ENCODE measurements around the gene FBXL4.
A peak's percentile ranks its signal among the peaks of the same experiment; 100 is the strongest.

The FBXL4 gene

GRCh38 chr6:98880486-98880885, 67.3 kb downstream of the FBXL4 start:
- DNase-seq (ENCODE audit: low spot score): no peak

- no peak for DNase-seq (ENCODE audit: low spot score)
Observed at GRCh38 chr6:98877250-98877649, 70.5 kb downstream of the FBXL4 start.

- no peak for DNase-seq (ENCODE audit: low spot score)
Observed at GRCh38 chr6:98875375-98875774, 72.4 kb downstream of the FBXL4 start.

GRCh38 chr6:98871821-98872220, 75.9 kb downstream of the FBXL4 start:
- DNase-seq (ENCODE audit: low spot score): no peak

GRCh38 chr6:98871057-98871456, 76.7 kb downstream of the FBXL4 start:
- no peak for DNase-seq (ENCODE audit: low spot score)

- no peak for DNase-seq (ENCODE audit: low spot score)
Observed at GRCh38 chr6:98864497-98864896, 83.2 kb downstream of the FBXL4 start.

- no peak for DNase-seq (ENCODE audit: low spot score)
Observed at GRCh38 chr6:98848539-98849242, 99.1 kb downstream of the FBXL4 start.

GRCh38 chr6:98847779-98848538, 99.8 kb downstream of the FBXL4 start:
- DNase-seq (ENCODE audit: low spot score): no peak

- no peak for DNase-seq (ENCODE audit: low spot score)
Observed at GRCh38 chr6:98847416-98847778, 100.3 kb downstream of the FBXL4 start.

- DNase-seq (ENCODE audit: low spot score): no peak
Observed at GRCh38 chr6:98846021-98846380, 101.7 kb downstream of the FBXL4 start.

- peak; percentile 70 for DNase-seq (ENCODE audit: low spot score)
Observed at GRCh38 chr6:98845211-98846020, 102.3 kb downstream of the FBXL4 start.

- DNase-seq (ENCODE audit: low spot score): no peak
Observed at GRCh38 chr6:98844244-98845210, 103.2 kb downstream of the FBXL4 start.

GRCh38 chr6:98843271-98844243, 104.2 kb downstream of the FBXL4 start:
- DNase-seq (ENCODE audit: low spot score): no peak

- DNase-seq (ENCODE audit: low spot score): no peak
Observed at GRCh38 chr6:98842342-98843180, 105.2 kb downstream of the FBXL4 start.

GRCh38 chr6:98841621-98842341, 106.0 kb downstream of the FBXL4 start:
- no peak for DNase-seq (ENCODE audit: low spot score)

- DNase-seq (ENCODE audit: low spot score): no peak
Observed at GRCh38 chr6:98840996-98841513, 106.7 kb downstream of the FBXL4 start.

GRCh38 chr6:98840385-98840784, 107.4 kb downstream of the FBXL4 start:
- no peak for DNase-seq (ENCODE audit: low spot score)

GRCh38 chr6:98839781-98840361, 107.9 kb downstream of the FBXL4 start:
- DNase-seq (ENCODE audit: low spot score): no peak

Measured in CD4-positive, alpha-beta T cell treated with Interleukin-2 at 100 ng/mL for 4 hours (primary cell).